Prostate gland (tissue), 2 donors: ENCODE results near the gene RNF167. TPM values are rescaled to one million over a fixed set of nuclear protein-coding genes. Genes with fewer than 3 reads are reported as not detected.

ENCODE experiments used
- DNase-seq: peaks from one replicate; pipeline ENCODE4 v3.0.0-alpha.2; 2019; ENCODE audit warnings: low spot score
- H3K27ac ChIP-seq, 2 donors: fragments of 200-600 bp; sonication (generic); 2 replicates each; pipeline ENCODE4 v1.5.1; 2017 to 2019
- H3K27me3 ChIP-seq: fragments of 200-600 bp; sonication (generic); replicated peaks from 2 replicates; pipeline ENCODE4 v1.5.1; 2019; ENCODE audit not compliant: insufficient read depth
- H3K36me3 ChIP-seq, 2 donors: fragments of 200-600 bp; sonication (generic); 1 replicate in 1 of 2; 2 replicates in 1 of 2; pipeline versions ENCODE4 v1.5.1 to v1.8.1; 2017 to 2019
- H3K4me1 ChIP-seq: fragments of 200-600 bp; sonication (generic); replicated peaks from 2 replicates; pipeline ENCODE4 v1.5.1; 2019
- H3K4me3 ChIP-seq, 2 donors: fragments of 200-600 bp; sonication (generic); 2 replicates each; pipeline ENCODE4 v1.5.1; 2017 to 2019
- H3K9me3 ChIP-seq: fragments of 200-600 bp; sonication (generic); 2 replicates; pipeline ENCODE4 v1.5.1; 2017
- POLR2A ChIP-seq: fragments of 450-650 bp; IDR thresholded peaks from one replicate; pipeline ENCODE4 v1.6.1; 2016; ENCODE audit warnings: antibody characterized with exemption, mild to moderate bottlenecking
- POLR2AphosphoS5 ChIP-seq: sonication (generic); formaldehyde crosslinking; IDR thresholded peaks from one replicate; pipeline ENCODE4 v1.6.1; 2017; ENCODE audit warnings: antibody characterized with exemption
- WGBS: methylation state at CpG from one replicate; pipeline ENCODE4 v1.1.5; 2018; 5-methylcytosine and 5-hydroxymethylcytosine counted together
- intact Hi-C: fragments of 100-400 bp; cut with DNase I; formaldehyde crosslinking; loops from one replicate; pipeline ENCODE4 v1.14.2; 2022
- total RNA-seq, 2 donors: library from RNA; depleted of rRNA; stranded (reverse); fragments of >200 nt; gene quantifications; one replicate each; pipeline ENCODE4 v1.1.0, GENCODE V29; 2016
- TF ChIP-seq, protein P1 (sequence below), 4 experiments: fragments of 200-600 bp in 2 of 4; fragments of 450-650 bp in 2 of 4; sonication (generic) in 2 of 4; IDR thresholded peaks; 1 replicate in 3 of 4; 2 replicates in 1 of 4; pipeline ENCODE4 v1.5.1; 2016 to 2019; ENCODE audit warnings: antibody characterized with exemption in 4 of 4, mild to moderate bottlenecking in 2 of 4, moderate library complexity in 2 of 4

RNF167 gene
- 100 to 1,000 TPM in 1 of 2 donors, 10 to 100 TPM in 1; 78.7 to 138 TPM for total RNA-seq

DNA sequence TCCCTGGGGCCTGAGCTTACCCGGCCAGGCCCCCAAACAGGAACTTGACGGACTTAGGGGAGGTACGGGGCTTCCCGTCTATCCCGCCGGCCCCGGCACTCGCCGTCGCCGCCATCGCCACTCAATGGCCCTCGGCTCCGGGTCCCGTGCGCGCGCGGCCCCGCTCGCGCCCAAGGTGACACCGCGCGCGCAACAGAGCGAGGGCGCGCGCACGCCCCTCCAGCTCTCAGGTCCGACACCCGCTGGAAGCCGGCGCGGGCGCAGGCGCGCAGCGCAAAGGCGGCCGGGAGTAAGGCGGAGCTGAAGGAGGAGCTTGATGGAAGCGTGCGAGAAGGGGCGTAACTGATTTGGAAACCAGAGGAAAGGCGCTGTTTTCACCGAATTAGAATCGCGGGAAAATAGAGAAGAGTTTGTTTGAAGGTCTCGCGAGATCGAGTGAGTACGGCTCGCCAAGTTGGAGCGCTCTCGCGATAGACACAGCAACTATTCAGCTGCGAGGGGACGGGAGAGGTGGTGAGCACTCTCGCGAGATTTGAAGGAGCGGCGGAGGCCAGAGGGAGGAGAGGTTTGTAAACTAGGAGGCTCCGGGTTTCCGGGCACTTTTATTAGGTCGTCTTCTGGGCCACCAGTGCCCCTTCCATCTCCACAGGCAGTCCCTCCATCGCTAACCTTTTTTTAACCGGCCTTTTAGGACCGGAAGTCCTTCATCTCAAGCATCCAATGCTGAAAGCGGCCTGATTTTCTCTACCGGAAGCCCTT is at the start of gene RNF167, which contains the start of gene SLC25A11:
Gene RNF167, plus strand, starts transcription at position 473 of the 759 bp plus-strand sequence. CDS start 642 bp downstream, outside the sequence.
Gene SLC25A11, minus strand, starts transcription at position 251 of the 759 bp plus-strand sequence. Its CDS starts 136 bp downstream, at position 115.
- Histone ChIP-seq H3K4me3 (peak within 1 kb of the TSS; percentile 75 to 82), H3K27ac (peak within 1 kb of the TSS; percentile 85 to 95), H3K36me3 (peaks cover 0 to 10% of the 10 kb centered on the region in 2 donors), H3K4me1 (peaks cover 12% of the 10 kb centered on the region), H3K27me3 (no peaks in the 10 kb centered on the region), H3K9me3 (no peaks in the 10 kb centered on the region)
- peak; percentile 97 for DNase-seq
- intact Hi-C loops, result no loop called here
- WGBS, result under 1% methylated on average over 68 of the region's 72 CpGs
- TF ChIP-seq, protein P1, sequence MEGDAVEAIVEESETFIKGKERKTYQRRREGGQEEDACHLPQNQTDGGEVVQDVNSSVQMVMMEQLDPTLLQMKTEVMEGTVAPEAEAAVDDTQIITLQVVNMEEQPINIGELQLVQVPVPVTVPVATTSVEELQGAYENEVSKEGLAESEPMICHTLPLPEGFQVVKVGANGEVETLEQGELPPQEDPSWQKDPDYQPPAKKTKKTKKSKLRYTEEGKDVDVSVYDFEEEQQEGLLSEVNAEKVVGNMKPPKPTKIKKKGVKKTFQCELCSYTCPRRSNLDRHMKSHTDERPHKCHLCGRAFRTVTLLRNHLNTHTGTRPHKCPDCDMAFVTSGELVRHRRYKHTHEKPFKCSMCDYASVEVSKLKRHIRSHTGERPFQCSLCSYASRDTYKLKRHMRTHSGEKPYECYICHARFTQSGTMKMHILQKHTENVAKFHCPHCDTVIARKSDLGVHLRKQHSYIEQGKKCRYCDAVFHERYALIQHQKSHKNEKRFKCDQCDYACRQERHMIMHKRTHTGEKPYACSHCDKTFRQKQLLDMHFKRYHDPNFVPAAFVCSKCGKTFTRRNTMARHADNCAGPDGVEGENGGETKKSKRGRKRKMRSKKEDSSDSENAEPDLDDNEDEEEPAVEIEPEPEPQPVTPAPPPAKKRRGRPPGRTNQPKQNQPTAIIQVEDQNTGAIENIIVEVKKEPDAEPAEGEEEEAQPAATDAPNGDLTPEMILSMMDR (IDR thresholded peaks at IDR 0.05), result peak in 2 of 4 experiments; percentile 25 to 34
- TF ChIP-seq POLR2AphosphoS5 (peak; percentile 91), POLR2A (peak; percentile 67)

DNA sequence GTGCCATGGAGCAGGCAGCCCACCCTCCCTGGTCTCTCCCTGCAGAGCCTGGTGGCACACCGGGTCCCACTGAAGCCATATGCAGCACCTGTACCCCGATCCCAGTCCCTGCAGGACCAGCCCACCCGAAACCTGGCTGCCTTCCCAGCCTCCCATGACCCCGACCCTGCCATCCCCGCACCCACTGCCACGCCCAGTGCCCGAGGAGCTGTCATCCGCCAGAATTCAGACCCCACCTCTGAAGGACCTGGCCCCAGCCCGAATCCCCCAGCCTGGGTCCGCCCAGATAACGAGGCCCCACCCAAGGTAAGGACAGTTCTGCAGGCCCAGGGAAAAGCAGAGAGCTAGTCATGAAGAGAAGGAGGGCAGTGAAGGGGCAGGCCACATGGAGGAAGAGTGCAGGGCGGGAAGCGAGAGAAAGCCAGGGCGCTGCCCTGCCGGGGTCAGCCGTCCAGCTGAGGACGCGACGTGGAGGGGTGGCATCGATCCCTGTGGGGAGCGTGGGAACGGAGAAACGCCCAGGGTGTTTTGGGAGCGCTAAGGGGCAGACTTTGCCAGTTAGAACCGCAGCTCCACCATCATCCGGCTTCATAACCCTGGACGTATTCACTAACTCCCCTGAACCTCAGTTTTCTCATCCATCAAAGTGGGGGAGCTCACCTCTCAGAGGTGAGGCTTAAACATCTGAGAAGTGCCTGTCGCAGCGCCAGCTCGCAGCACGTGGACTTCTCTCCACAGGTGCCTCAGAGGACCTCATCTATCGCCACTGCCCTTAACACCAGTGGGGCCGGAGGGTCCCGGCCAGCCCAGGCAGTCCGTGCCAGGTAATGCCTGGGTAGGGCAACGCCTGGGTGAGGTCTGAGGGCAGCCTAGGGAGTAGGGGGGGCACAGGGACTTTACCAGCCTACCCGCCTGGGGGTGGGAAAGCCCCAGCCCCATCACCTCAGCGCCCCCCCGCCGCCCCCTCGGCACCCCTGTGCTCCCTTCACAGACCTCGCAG is 48.4 kb upstream of the RNF167 start:
- intact Hi-C loops, result no loop called here

DNA sequence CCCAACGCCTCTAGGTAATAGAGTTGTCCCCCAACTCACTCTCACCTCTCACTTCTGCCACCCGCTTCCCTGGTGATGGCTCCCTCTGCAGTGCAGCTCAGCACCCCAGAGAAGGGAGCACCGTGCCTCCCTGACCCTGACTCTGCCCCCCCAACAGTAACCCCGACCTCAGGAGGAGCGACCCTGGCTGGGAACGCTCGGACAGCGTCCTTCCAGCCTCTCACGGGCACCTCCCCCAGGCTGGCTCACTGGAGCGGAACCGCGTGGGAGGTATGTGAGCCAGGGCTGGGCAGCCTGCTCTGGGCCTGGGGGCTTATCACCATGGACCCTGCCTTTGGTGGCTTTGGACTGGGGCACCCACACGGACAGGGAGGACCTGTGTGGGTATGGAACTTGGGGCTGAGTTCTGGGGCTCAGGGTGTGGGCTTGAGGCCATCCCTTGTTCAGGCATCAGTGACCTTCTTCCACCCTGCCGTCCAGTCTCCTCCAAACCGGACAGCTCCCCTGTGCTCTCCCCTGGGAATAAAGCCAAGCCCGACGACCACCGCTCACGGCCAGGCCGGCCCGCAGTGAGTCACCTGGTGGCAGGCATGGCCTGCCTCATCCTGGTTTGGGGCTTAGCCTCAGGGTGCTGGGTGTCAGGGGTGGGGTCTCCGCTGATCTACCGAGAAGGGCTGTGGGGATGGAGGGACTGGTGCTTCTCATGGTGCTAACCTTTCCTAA is 47.4 kb upstream of the RNF167 start:
- peaks cover 9 to 38% of the 10 kb centered on the region in 2 donors for H3K36me3 ChIP-seq
- no peaks in the 10 kb centered on the region for H3K4me1 ChIP-seq
- H3K4me3 ChIP-seq, result no peak overlapping the region
- no peaks in the 10 kb centered on the region for H3K9me3 ChIP-seq
- no peak overlapping the region for H3K27ac ChIP-seq
- intact Hi-C loops, result no loop called here
- 78% methylated on average over 22 of the region's 23 CpGs for WGBS
- no peaks in the 10 kb centered on the region for H3K27me3 ChIP-seq
- no peak for DNase-seq
- TF ChIP-seq POLR2A (no peak), POLR2AphosphoS5 (no peak)
- TF ChIP-seq, protein P1 (IDR thresholded peaks at IDR 0.05), result no peak

More for the DNA sequence above, 48.4 kb upstream of the RNF167 start:
- no peak for TF ChIP-seq POLR2A
- TF ChIP-seq, protein P1 (IDR thresholded peaks at IDR 0.05), result no peak
- H3K9me3 ChIP-seq, result no peaks in the 10 kb centered on the region
- H3K36me3 ChIP-seq, result peaks cover 12 to 44% of the 10 kb centered on the region in 2 donors
- H3K4me3 ChIP-seq, result no peak overlapping the region
- no peaks in the 10 kb centered on the region for H3K4me1 ChIP-seq
- H3K27ac ChIP-seq, result no peak overlapping the region
- DNase-seq, result no peak
- 90% methylated on average over 36 of the region's 42 CpGs for WGBS
- H3K27me3 ChIP-seq, result no peaks in the 10 kb centered on the region

DNA sequence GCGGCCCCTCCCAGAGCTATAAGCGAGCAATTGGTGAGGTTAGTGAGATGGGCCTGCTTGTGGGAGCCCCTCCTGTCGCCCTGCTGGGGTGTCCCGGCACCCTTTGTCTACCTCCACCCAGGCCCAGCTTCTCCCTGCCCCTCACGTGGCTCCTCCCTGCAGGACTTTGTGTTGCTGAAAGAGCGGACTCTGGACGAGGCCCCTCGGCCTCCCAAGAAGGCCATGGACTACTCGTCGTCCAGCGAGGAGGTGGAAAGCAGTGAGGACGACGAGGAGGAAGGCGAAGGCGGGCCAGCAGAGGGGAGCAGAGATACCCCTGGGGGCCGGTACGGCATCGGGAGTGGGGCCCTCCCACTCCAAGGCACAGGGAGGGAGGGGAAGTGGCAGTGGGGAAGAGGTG is 46.8 kb upstream of the RNF167 start:
- H3K9me3 ChIP-seq, result no peaks in the 10 kb centered on the region
- WGBS, result 81% methylated on average over 18 of the region's 18 CpGs
- DNase-seq, result no peak
- H3K36me3 ChIP-seq, result peaks cover 9 to 38% of the 10 kb centered on the region in 2 donors
- no peak overlapping the region for H3K27ac ChIP-seq
- no peak for TF ChIP-seq POLR2A
- TF ChIP-seq POLR2AphosphoS5, result no peak
- TF ChIP-seq, protein P1 (IDR thresholded peaks at IDR 0.05), result no peak
- intact Hi-C loops, result no loop called here
- H3K4me3 ChIP-seq, result no peak overlapping the region
- H3K27me3 ChIP-seq, result no peaks in the 10 kb centered on the region
- no peaks in the 10 kb centered on the region for H3K4me1 ChIP-seq
